AG08396 (cell line): ENCODE data around the gene TBK1.
A peak's percentile ranks its signal among the peaks of the same experiment; 100 is the strongest.

Experiments
- DNase-seq: peaks from one replicate; pipeline ENCODE4 v3.0.0; 2012; ENCODE audit warnings: low spot score, mixed read lengths

The TBK1 gene

GRCh38 chr12:64451687-64452558, at the start of gene TBK1:
TSS of gene TBK1 (plus strand) at chr12:64452120. CDS start at chr12:64455871, 3,751 bp downstream.
- DNase-seq = peak; percentile 96

DNA sequence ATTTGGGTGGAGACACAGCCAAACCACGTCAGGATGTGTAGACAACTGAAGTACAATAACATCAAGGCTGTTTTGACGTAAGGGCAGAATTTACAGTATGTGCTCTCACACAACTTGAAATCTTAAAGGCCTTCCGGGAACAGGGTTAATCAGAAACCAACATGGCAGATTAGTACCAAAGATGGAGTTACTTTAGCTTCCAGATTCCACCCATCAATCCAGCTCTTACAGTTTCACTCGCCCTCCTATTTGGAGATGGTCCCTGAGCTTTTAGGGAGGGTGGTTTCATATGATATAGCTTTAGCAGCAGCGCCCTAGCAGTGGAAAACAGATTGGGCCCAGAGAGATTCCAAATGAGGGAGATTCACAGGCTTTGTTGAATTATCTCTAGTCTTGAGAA, 49.7 kb upstream of the TBK1 start:
- no peak for DNase-seq

GRCh38 chr12:64403707-64404469, 48.0 kb upstream of the TBK1 start, which contains the start of gene XPOT:
TSS of gene XPOT (plus strand) at chr12:64404392. CDS start at chr12:64410036, 5,644 bp downstream.
- DNase-seq = peak; percentile 97

GRCh38 chr12:64404470-64405256, 47.3 kb upstream of the TBK1 start:
- peak; percentile 81 for DNase-seq

- DNase-seq = no peak
Measured at GRCh38 chr12:64407342-64408223, 44.3 kb upstream of the TBK1 start.

DNA sequence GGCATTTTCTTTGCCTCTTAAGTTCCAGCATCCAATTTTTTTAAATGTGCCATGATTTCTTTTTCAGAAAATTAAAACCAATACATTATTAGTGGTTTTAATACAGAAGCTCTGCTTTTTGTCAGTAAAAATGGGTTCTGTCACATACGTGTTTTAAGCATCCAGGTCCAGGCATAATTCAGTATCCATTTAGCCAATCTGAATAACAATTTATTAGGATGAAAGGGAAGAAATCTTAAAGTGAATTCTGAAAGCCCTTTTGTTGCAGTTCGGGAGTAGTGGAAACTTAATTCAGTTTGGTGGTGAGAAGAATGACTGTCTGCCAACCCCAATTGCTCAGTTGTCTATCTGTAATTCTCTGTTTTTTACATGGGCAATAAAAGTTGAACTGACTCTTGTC, 40.5 kb upstream of the TBK1 start:
- DNase-seq = no peak

GRCh38 chr12:64412459-64412858, 39.5 kb upstream of the TBK1 start:
- no peak for DNase-seq

DNA sequence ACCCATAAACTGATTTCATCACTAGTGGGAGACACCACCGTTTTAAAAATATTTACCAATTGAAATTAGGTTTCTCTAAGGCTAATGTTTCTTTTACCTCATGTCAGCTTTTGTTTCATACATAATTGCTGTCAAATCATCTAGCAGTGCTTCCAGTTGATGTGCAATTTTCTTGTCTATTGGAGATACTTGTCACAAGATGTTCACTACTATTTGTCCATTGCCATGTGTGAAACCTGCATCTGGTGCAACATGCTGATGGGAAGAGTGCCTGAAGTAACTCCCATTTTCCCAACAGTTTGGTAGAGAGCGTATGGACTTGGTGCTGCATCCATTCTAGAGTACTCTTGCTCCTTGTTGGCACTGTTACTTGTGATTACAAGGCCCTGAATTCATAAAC, 38.0 kb upstream of the TBK1 start:
- DNase-seq = no peak

DNA sequence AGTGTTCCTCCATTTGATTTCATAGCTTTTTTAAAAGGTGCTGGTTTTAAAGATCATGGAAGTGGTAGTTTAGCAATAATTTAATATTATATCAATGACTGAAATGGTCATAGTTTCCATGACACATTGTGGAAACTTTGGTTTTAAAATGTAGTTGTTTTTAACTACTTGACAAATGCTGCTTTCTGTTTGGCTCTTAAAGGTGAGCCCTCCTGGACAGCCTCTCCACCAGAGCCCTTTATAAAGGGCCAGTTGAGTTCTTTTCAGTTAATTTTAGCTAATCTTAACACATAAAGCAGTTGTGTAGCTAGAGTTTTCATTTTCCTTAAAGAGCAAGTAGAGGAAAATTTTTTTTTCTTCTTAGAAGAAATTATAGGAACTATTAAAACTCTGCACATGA, 33.7 kb upstream of the TBK1 start:
- no peak for DNase-seq

DNA sequence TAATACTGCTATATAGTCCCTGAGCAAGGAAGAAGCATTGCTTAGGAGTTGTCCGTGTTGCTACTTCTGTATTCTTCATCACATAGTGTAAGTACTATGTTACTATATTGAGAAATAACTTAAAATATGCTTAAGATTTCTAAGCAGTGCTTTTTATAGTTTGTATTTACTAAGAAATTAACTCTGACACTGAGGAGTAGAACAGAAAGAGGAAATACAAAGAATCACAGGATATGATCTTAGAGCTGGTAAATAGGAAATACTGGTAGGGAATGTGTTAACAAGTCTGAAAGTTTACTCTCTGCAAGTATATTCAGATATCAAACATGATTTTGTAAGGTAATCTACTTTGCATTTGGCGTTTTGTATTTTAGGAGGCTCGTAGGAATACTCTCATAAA, 32.2 kb upstream of the TBK1 start:
- DNase-seq = no peak

GRCh38 chr12:64427988-64428387, 23.9 kb upstream of the TBK1 start:
- DNase-seq = no peak

- DNase-seq = no peak
Measured at GRCh38 chr12:64428956-64429355, 23.0 kb upstream of the TBK1 start.

- no peak for DNase-seq
Measured at GRCh38 chr12:64430886-64431285, 21.0 kb upstream of the TBK1 start.

DNA sequence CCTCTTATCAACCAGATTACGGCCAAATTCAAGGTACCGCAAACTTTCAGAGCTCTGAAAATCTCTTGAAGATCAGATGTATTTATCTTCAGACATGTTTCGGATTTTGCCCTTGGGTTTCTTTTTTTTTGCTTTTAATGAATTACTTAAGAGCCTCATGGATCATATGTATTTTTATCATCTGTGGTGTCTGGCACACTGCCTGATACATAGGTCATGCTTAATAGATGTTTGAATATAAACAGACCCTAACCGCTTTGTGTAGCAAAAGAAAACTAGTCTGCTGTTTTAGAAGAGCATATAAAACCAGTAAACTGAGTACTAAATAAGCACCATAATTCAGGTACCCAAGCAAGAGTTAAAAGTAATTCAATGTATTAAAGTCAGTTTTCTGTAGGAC, 20.1 kb upstream of the TBK1 start:
- no peak for DNase-seq

DNA sequence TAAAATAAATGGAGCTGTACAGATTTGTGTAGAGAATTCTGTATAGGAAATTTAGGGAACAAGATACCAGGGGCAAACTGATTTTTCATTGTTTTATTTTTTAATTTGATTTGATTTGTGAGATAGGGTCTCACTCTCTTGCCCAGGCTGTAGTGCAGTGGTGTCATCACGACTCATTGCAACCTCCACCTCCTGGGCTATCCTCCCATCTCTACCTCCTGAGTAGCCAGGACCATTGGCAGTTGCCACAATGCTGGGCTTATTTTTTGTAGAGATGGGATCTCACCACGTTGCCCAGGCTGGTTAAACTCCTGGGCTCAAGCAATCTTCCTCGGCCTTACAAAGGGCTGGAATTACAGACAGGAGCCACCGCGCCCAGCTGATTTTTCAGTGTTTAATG, 18.0 kb upstream of the TBK1 start:
- DNase-seq = no peak

DNA sequence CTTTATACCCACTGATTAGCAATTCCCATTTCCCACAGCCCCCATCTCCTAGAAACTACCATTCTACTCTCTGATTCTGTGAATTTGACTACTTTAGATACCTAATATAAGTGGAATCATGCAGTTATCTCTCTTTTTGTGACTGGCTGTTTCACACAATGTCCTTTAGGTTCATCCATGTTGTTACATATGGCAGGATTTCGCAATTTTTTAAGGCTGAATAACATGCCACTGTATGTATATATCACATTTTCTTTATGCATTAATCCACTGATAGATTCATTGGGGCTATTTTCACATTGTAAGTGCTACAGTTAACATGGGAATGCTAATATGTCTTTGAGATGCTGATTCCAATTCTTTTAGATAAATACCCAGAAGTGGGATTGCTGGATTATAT, 11.8 kb upstream of the TBK1 start:
- no peak for DNase-seq

GRCh38 chr12:64445490-64445889, 6.4 kb upstream of the TBK1 start:
- DNase-seq = no peak

DNA sequence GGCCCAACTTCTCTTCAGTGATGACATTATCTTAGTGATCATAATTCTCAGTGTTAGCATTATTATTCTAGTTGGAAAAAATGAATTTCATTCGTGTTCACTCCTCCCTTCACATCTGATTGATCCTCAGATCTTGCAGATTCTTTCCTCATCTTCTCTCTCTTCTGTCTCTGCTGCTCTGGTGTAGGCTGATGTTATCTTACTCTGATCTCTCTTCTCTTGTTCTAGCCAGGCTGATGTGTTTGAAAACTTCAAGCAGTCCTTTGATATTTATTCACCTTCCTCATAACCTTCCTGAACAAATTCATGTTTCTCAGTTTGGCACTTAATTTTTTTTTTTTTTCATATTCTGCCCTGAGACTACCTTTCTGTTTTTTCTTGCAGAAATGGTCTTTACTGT, 5.6 kb upstream of the TBK1 start:
- no peak for DNase-seq

- DNase-seq = no peak
Measured at GRCh38 chr12:64450057-64450640, 1.8 kb upstream of the TBK1 start.

DNA sequence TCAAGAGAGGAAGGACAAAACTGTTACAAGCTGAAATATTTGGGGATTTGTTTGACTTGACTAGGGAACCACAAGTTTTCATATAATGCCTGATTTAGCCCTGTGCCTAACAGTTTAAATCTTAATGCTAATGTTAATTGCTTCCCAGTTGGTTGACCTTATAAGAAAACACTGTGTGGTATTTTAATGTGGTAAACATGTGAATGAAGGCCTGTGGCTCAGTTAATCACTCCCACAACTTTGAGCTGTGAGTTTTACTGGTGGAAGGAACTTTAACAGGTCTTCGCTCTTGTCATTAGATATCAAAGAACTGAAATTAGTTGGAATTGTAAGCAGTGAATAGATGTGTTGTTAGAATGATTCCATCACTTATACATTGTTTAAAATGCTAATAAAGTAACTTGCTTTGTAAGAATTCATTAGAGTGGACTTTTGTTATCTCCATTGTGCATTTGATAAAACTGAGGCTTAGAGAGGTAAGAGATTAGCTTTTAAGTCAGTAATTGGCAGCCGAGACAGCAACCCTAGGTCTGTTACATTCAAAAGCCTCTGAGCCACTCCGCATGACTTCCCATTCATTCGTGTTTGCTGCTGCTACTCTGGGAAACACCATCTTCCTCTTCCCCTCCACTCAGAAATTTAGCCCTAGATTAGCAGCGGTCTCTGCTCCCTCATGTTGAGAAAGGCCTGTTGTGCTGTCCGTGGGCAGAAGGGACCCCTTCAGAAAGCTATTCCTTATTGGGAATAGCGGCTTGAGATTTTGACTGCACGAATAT, 1.0 kb upstream of the TBK1 start:
- no peak for DNase-seq
